GM13977 (cell line): ENCODE data around the gene EDC3.

Experiments
- DNase-seq: peaks from one replicate; pipeline ENCODE4 v3.0.0; 2012; ENCODE audit warnings: low spot score
- CTCF ChIP-seq: IDR thresholded peaks from 2 replicates; pipeline ENCODE4 v1.5.1; 2012; ENCODE audit warnings: mild to moderate bottlenecking, control low read depth; ENCODE audit not compliant: insufficient read depth; ENCODE audit errors: extremely low read depth, missing control alignments
- in situ Hi-C: fragments of 300-500 bp; cut with MboI; formaldehyde crosslinking; loops from one replicate; pipeline ENCODE4 v1.12.0; 2022; ENCODE audit warnings: low sequenced_read_pairs, low pct_unique_long_range_greater_than_20kb, mixed read lengths, inconsistent platforms; ENCODE audit not compliant: unreplicated experiment

EDC3 gene

GRCh38 chr15:74618841-74619596 lies 76.8 kb downstream of the EDC3 start:
- DNase-seq = no peak
- TF ChIP-seq CTCF = no peak
- in situ Hi-C loops = no loop called here

- in situ Hi-C loops = no loop called here
- no peak for DNase-seq
- no peak for TF ChIP-seq CTCF
These were observed 78.8 kb downstream of the EDC3 start for GRCh38 chr15:74616996-74617395.

- in situ Hi-C loops = no loop called here
- no peak for TF ChIP-seq CTCF
These were observed 79.4 kb downstream of the EDC3 start for GRCh38 chr15:74616366-74616939.

GRCh38 chr15:74615508-74616365 lies 80.1 kb downstream of the EDC3 start, which contains the start of gene CLK3:
TSS of gene CLK3 (plus strand) at chr15:74615836. CDS start at chr15:74619197, 3,361 bp downstream.
- no peak for TF ChIP-seq CTCF
- DNase-seq = peak; percentile 100
- in situ Hi-C loops = no loop called here

More at GRCh38 chr15:74616366-74616939, 79.4 kb downstream of the EDC3 start:
- peak; percentile 56 for DNase-seq

- in situ Hi-C loops = no loop called here
- no peak for DNase-seq
- no peak for TF ChIP-seq CTCF
These were observed 80.9 kb downstream of the EDC3 start for GRCh38 chr15:74614744-74615507.

- DNase-seq = peak; percentile 99
- TF ChIP-seq CTCF = no peak
- in situ Hi-C loops = no loop called here
These were observed 81.7 kb downstream of the EDC3 start for GRCh38 chr15:74613953-74614743.
